Neuronal stem cell (in vitro differentiated cells): ENCODE results near the gene PPIL6.

Experiments
- DNase-seq: peaks from one replicate; pipeline ENCODE4 v3.0.0-alpha.2; 2013; ENCODE audit warnings: low spot score
- H2AFZ ChIP-seq: one replicate; pipeline ENCODE4 v1.6.1; 2013; ENCODE audit warnings: mild to moderate bottlenecking, low read length, inconsistent platforms
- H2AK5ac ChIP-seq: 2 replicates; pipeline ENCODE4 v1.6.1; 2013; ENCODE audit warnings: low read depth, mild to moderate bottlenecking, inconsistent platforms, low read length, moderate library complexity, mixed read lengths
- H2BK120ac ChIP-seq: 2 replicates; pipeline ENCODE4 v1.6.1; 2013; ENCODE audit warnings: low read depth, mild to moderate bottlenecking, inconsistent platforms, low read length, moderate library complexity, mixed read lengths
- H2BK12ac ChIP-seq: one replicate; pipeline ENCODE4 v1.6.1; 2013; ENCODE audit warnings: low read length, inconsistent platforms
- H2BK15ac ChIP-seq: 2 replicates; pipeline ENCODE4 v1.6.1; 2013; ENCODE audit warnings: mild to moderate bottlenecking, low read length, inconsistent platforms, mixed read lengths
- H2BK5ac ChIP-seq: one replicate; pipeline ENCODE4 v1.6.1; 2013; ENCODE audit warnings: inconsistent platforms, mild to moderate bottlenecking, low read length, moderate library complexity
- H3K14ac ChIP-seq: one replicate; pipeline ENCODE4 v1.6.1; 2013; ENCODE audit warnings: low read length, inconsistent platforms
- H3K18ac ChIP-seq: 2 replicates; pipeline ENCODE4 v1.6.1; 2013; ENCODE audit warnings: low read length, inconsistent platforms
- H3K23ac ChIP-seq: 2 replicates; pipeline ENCODE4 v1.6.1; 2013; ENCODE audit warnings: low read depth, mild to moderate bottlenecking, mixed read lengths, low read length, inconsistent platforms; ENCODE audit not compliant: poor library complexity
- H3K27ac ChIP-seq: replicated peaks from 3 replicates; pipeline ENCODE4 v1.5.1; 2013; ENCODE audit warnings: low read length, inconsistent platforms
- H3K27me3 ChIP-seq, 3 experiments: 2 replicates each; pipeline ENCODE4 v1.6.1; 2013; ENCODE audit warnings: low read length in 3 of 3, mild to moderate bottlenecking in 2 of 3, inconsistent platforms in 1 of 3, low read depth in 1 of 3, mixed read lengths in 1 of 3, moderate library complexity in 1 of 3; ENCODE audit not compliant: control insufficient read depth in 3 of 3, insufficient read depth in 3 of 3
- H3K36me3 ChIP-seq, 2 donors: replicated peaks in 1 of 2; 2 replicates each; pipeline ENCODE4 v1.6.1; 2013; ENCODE audit warnings: low read length in 2 of 2; ENCODE audit not compliant: control insufficient read depth in 2 of 2, insufficient read depth in 2 of 2
- H3K4ac ChIP-seq: 2 replicates; pipeline ENCODE4 v1.6.1; 2013; ENCODE audit warnings: inconsistent platforms, mild to moderate bottlenecking, low read length, moderate library complexity
- H3K4me1 ChIP-seq, 2 donors: 1 replicate in 1 of 2; 2 replicates in 1 of 2; pipeline ENCODE4 v1.6.1; 2013; ENCODE audit warnings: low read length in 2 of 2, low read depth in 1 of 2; ENCODE audit not compliant: control insufficient read depth in 2 of 2, insufficient read depth in 1 of 2
- H3K4me2 ChIP-seq: one replicate; pipeline ENCODE4 v1.6.1; 2013; ENCODE audit warnings: mild to moderate bottlenecking, low read length, inconsistent platforms; ENCODE audit not compliant: insufficient read depth, poor library complexity, severe bottlenecking
- H3K4me3 ChIP-seq, 2 donors: 2 replicates each; pipeline ENCODE4 v1.5.1; 2013; ENCODE audit warnings: low read length in 2 of 2, mild to moderate bottlenecking in 2 of 2, inconsistent platforms in 1 of 2, moderate library complexity in 1 of 2
- H3K79me1 ChIP-seq: one replicate; pipeline ENCODE4 v1.6.1; 2013; ENCODE audit warnings: low read depth, mild to moderate bottlenecking, inconsistent platforms, low read length, moderate library complexity
- H3K9ac ChIP-seq: one replicate; pipeline ENCODE4 v1.6.1; 2013; ENCODE audit warnings: mild to moderate bottlenecking, low read depth, low read length, inconsistent platforms; ENCODE audit not compliant: poor library complexity
- H3K9me3 ChIP-seq, 2 donors: replicated peaks in 1 of 2; 2 replicates each; pipeline versions ENCODE3 to v1.6.1; 2013; ENCODE audit warnings: low read length in 2 of 2, mild to moderate bottlenecking in 2 of 2, inconsistent platforms in 1 of 2, low read depth in 1 of 2, mixed read lengths in 1 of 2, moderate library complexity in 1 of 2; ENCODE audit not compliant: control insufficient read depth in 2 of 2, insufficient read depth in 1 of 2
- H4K8ac ChIP-seq: one replicate; pipeline ENCODE4 v1.6.1; 2013; ENCODE audit warnings: low read depth, mild to moderate bottlenecking, inconsistent platforms, low read length, moderate library complexity
- H4K91ac ChIP-seq: one replicate; pipeline ENCODE4 v1.6.1; 2013; ENCODE audit warnings: low read length, low read depth, mild to moderate bottlenecking, inconsistent platforms; ENCODE audit not compliant: poor library complexity
- WGBS, 2 donors: extraction: QIAGEN DNeasy Blood & Tissue Kit; methylation state at CpG; one replicate each; pipeline ENCODE4 v1.1.7; 2013; ENCODE audit warnings: missing lambda C conversion rate in 2 of 2, mixed read lengths in 1 of 2; ENCODE audit not compliant: insufficient read length in 2 of 2, insufficient replicate concordance in 1 of 2; ENCODE audit errors: extremely low coverage in 2 of 2; 5-methylcytosine and 5-hydroxymethylcytosine counted together

Gene PPIL6

GRCh38 chr6:109348226-109348625, 92.2 kb downstream of the PPIL6 start:
- no peak overlapping the region for H2AK5ac ChIP-seq
- no peak overlapping the region for H4K91ac ChIP-seq
- H3K14ac ChIP-seq: no peak overlapping the region
- H2BK15ac ChIP-seq: no peak overlapping the region
- DNase-seq: no peak
- H3K9ac ChIP-seq: no peak overlapping the region
- no peak overlapping the region for H3K4ac ChIP-seq
- no peak overlapping the region for H2BK5ac ChIP-seq
- no peaks in the 10 kb centered on the region for H3K9me3 ChIP-seq
- no peaks in the 10 kb centered on the region for H3K79me1 ChIP-seq
- peaks cover 1 to 4% of the 10 kb centered on the region in 2 donors for H3K4me1 ChIP-seq
- no peak overlapping the region for H2AFZ ChIP-seq
- H4K8ac ChIP-seq: no peak overlapping the region
- no peak overlapping the region for H2BK120ac ChIP-seq
- no CpG with 5 or more reads among the region's 8 CpGs for WGBS, 2 donors
- H3K27ac ChIP-seq: no peak overlapping the region
- H3K4me3 ChIP-seq: no peak overlapping the region
- H3K27me3 ChIP-seq: no peaks in the 10 kb centered on the region
- H2BK12ac ChIP-seq: no peak overlapping the region
- no peak overlapping the region for H3K18ac ChIP-seq
- no peak overlapping the region for H3K4me2 ChIP-seq
- H3K23ac ChIP-seq: no peak overlapping the region
- H3K36me3 ChIP-seq: no peaks in the 10 kb centered on the region

- no peak overlapping the region for H3K23ac ChIP-seq
- H3K4me1 ChIP-seq: peaks cover 1 to 4% of the 10 kb centered on the region in 2 donors
- no peak overlapping the region for H2AFZ ChIP-seq
- H3K18ac ChIP-seq: no peak overlapping the region
- no peak overlapping the region for H3K4me2 ChIP-seq
- no peak overlapping the region for H3K4ac ChIP-seq
- H3K27ac ChIP-seq: no peak overlapping the region
- no peak overlapping the region for H2BK120ac ChIP-seq
- no peak overlapping the region for H2BK12ac ChIP-seq
- H3K9me3 ChIP-seq: no peaks in the 10 kb centered on the region
- DNase-seq: no peak
- H3K9ac ChIP-seq: no peak overlapping the region
- H3K36me3 ChIP-seq: no peaks in the 10 kb centered on the region
- WGBS, 2 donors: no CpG with 5 or more reads among the region's 3 CpGs
- no peak overlapping the region for H2BK15ac ChIP-seq
- no peak overlapping the region for H3K14ac ChIP-seq
- H3K27me3 ChIP-seq: no peaks in the 10 kb centered on the region
- no peak overlapping the region for H2AK5ac ChIP-seq
- H4K8ac ChIP-seq: no peak overlapping the region
- H3K79me1 ChIP-seq: no peaks in the 10 kb centered on the region
- no peak overlapping the region for H3K4me3 ChIP-seq
- no peak overlapping the region for H4K91ac ChIP-seq
- no peak overlapping the region for H2BK5ac ChIP-seq
These were observed 92.6 kb downstream of the PPIL6 start for GRCh38 chr6:109347779-109348178.

- WGBS, 2 donors: no CpG with 5 or more reads among the region's 4 CpGs
- no peak overlapping the region for H2BK120ac ChIP-seq
- H3K4ac ChIP-seq: no peak overlapping the region
- no peak overlapping the region for H3K27ac ChIP-seq
- H3K9ac ChIP-seq: no peak overlapping the region
- no peak overlapping the region for H3K18ac ChIP-seq
- H2BK5ac ChIP-seq: no peak overlapping the region
- H2BK15ac ChIP-seq: no peak overlapping the region
- H3K23ac ChIP-seq: no peak overlapping the region
- H3K14ac ChIP-seq: no peak overlapping the region
- no peak overlapping the region for H3K4me2 ChIP-seq
- H3K79me1 ChIP-seq: no peaks in the 10 kb centered on the region
- DNase-seq: no peak
- no peak overlapping the region for H4K8ac ChIP-seq
- no peak overlapping the region for H3K4me3 ChIP-seq
- H3K27me3 ChIP-seq: no peaks in the 10 kb centered on the region
- H4K91ac ChIP-seq: no peak overlapping the region
- no peak overlapping the region for H2AK5ac ChIP-seq
- H3K9me3 ChIP-seq: no peaks in the 10 kb centered on the region
- peaks cover 0 to 1% of the 10 kb centered on the region in 2 donors for H3K4me1 ChIP-seq
- no peak overlapping the region for H2AFZ ChIP-seq
- no peaks in the 10 kb centered on the region for H3K36me3 ChIP-seq
- H2BK12ac ChIP-seq: no peak overlapping the region
These were observed 94.4 kb downstream of the PPIL6 start for GRCh38 chr6:109345986-109346385.

GRCh38 chr6:109344226-109344625, 96.2 kb downstream of the PPIL6 start:
- H4K8ac ChIP-seq: no peak overlapping the region
- no peaks in the 10 kb centered on the region for H3K36me3 ChIP-seq
- no peak overlapping the region for H3K9ac ChIP-seq
- H2AFZ ChIP-seq: no peak overlapping the region
- H3K9me3 ChIP-seq: no peaks in the 10 kb centered on the region
- H3K79me1 ChIP-seq: no peaks in the 10 kb centered on the region
- no peak overlapping the region for H2BK12ac ChIP-seq
- peaks cover 0 to 1% of the 10 kb centered on the region in 2 donors for H3K4me1 ChIP-seq
- H2AK5ac ChIP-seq: no peak overlapping the region
- no peak overlapping the region for H3K23ac ChIP-seq
- H2BK5ac ChIP-seq: peak overlapping the region; percentile 84
- H3K4ac ChIP-seq: no peak overlapping the region
- no peak overlapping the region for H2BK15ac ChIP-seq
- no peak for DNase-seq
- H3K27me3 ChIP-seq: no peaks in the 10 kb centered on the region
- H3K18ac ChIP-seq: no peak overlapping the region
- no peak overlapping the region for H3K27ac ChIP-seq
- no peak overlapping the region for H4K91ac ChIP-seq
- WGBS, 2 donors: no CpG with 5 or more reads among the region's 2 CpGs
- H2BK120ac ChIP-seq: no peak overlapping the region
- H3K14ac ChIP-seq: no peak overlapping the region
- H3K4me2 ChIP-seq: no peak overlapping the region
- H3K4me3 ChIP-seq: no peak overlapping the region
